Measurements from ENCODE around the gene NXN.
"Not testable (repeated sequence)": the region's sequence is repeated elsewhere in the genome, so short reads cannot be mapped to it uniquely, and the experiment has no call there.

Gene NXN

DNA sequence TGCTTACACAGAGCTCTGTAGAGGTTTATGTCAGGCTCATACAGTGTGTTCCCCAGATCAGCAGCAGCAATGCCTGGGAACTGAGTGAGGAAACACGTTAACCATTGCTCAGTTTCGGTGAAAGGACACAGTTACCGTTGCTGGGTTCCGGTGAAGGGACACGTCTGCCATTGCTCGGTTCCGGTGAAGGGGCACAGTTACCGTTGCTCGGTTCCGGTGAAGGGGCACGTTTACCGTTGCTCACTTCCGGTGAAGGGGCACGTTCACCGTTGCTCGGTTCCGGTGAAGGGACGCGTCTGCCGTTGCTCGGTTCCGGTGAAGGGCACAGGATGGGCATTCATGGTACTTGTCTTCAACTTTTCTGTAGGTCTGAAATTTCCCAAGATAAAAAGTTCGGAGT lies 115.7 kb downstream of the NXN start:
- no peaks in the 10 kb centered on the region for H3K4me1 ChIP-seq (ENCODE audit: control insufficient read depth in 1 of 2, insufficient read depth in 2 of 2, low read length in 2 of 2)
- no peaks in the 10 kb centered on the region for H3K9me3 ChIP-seq (ENCODE audit: control insufficient read depth in 1 of 2, low read length in 2 of 2)
- no peaks in the 10 kb centered on the region for H3K27me3 ChIP-seq (ENCODE audit: control insufficient read depth in 1 of 2, insufficient read depth in 2 of 2, low read length in 2 of 2)
- no peak overlapping the region for H3K4me3 ChIP-seq (ENCODE audit: low read depth in 1 of 2, low read length in 2 of 2)
- no peak overlapping the region for H3K9ac ChIP-seq (ENCODE audit: low read depth in 1 of 2, low read length in 2 of 2)
- H3K36me3 ChIP-seq (ENCODE audit: control insufficient read depth in 1 of 2, insufficient read depth in 2 of 2, low read length in 2 of 2): no peaks in the 10 kb centered on the region
- no peak overlapping the region for H3K27ac ChIP-seq (ENCODE audit: low read depth, low read length)

DNA sequence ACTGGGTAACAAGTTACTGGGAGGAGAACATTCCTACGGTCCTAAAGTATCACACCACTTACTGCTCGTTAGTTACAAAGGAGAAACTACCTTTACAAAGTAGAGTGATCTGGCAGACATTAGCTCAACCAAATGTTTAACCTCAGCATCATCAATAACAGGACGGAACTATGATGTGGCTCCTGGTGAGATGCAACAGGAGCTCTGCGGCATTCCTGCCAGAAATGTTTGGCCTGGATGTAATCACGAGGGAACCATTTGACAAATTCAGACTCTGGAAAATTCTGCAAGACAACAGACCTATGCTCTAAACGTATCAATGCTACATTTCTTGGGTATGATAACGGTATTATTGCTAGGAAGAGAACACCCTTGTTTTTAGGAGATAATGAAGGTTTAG lies 117.0 kb downstream of the NXN start:
- Histone ChIP-seq H3K27ac (ENCODE audit: low read depth, low read length) (no peak overlapping the region), H3K36me3 (ENCODE audit: control insufficient read depth in 1 of 2, insufficient read depth in 2 of 2, low read length in 2 of 2) (no peaks in the 10 kb centered on the region), H3K9me3 (ENCODE audit: control insufficient read depth in 1 of 2, low read length in 2 of 2) (no peaks in the 10 kb centered on the region), H3K4me3 (ENCODE audit: low read depth in 1 of 2, low read length in 2 of 2) (no peak overlapping the region), H3K9ac (ENCODE audit: low read depth in 1 of 2, low read length in 2 of 2) (no peak overlapping the region), H3K4me1 (ENCODE audit: control insufficient read depth in 1 of 2, insufficient read depth in 2 of 2, low read length in 2 of 2) (no peaks in the 10 kb centered on the region), H3K27me3 (ENCODE audit: control insufficient read depth in 1 of 2, insufficient read depth in 2 of 2, low read length in 2 of 2) (no peaks in the 10 kb centered on the region)

DNA sequence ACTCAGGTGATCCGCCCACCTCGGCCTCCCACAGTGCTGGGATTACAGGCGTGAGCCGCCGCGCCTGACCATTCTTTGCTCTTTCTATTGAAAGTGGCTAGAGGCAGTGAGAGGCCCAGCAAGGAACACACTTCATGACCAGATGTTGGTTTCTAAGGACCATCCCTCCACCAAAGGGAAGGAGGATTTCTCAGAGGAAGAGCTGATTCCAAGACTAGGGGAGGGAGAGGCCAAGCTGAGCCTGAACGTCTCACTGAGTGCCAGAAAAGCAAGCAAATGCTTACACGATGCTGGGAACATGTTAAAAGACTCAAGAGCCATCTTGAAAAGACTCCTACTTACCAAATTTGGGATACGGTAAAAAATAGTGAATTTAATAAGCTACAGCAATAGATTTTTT lies 118.2 kb downstream of the NXN start:
- H3K27me3 ChIP-seq (ENCODE audit: control insufficient read depth in 1 of 2, insufficient read depth in 2 of 2, low read length in 2 of 2): no peaks in the 10 kb centered on the region
- H3K4me3 ChIP-seq (ENCODE audit: low read depth in 1 of 2, low read length in 2 of 2): no peak overlapping the region
- no peak overlapping the region for H3K27ac ChIP-seq (ENCODE audit: low read depth, low read length)
- H3K9ac ChIP-seq (ENCODE audit: low read depth in 1 of 2, low read length in 2 of 2): no peak overlapping the region
- H3K9me3 ChIP-seq (ENCODE audit: control insufficient read depth in 1 of 2, low read length in 2 of 2): no peaks in the 10 kb centered on the region
- H3K4me1 ChIP-seq (ENCODE audit: control insufficient read depth in 1 of 2, insufficient read depth in 2 of 2, low read length in 2 of 2): no peaks in the 10 kb centered on the region
- H3K36me3 ChIP-seq (ENCODE audit: control insufficient read depth in 1 of 2, insufficient read depth in 2 of 2, low read length in 2 of 2): no peaks in the 10 kb centered on the region

GRCh38 chr17:860805-861204 lies 118.8 kb downstream of the NXN start:
- H3K36me3 ChIP-seq (ENCODE audit: control insufficient read depth in 1 of 2, insufficient read depth in 2 of 2, low read length in 2 of 2): no peaks in the 10 kb centered on the region
- H3K4me1 ChIP-seq (ENCODE audit: control insufficient read depth in 1 of 2, insufficient read depth in 2 of 2, low read length in 2 of 2): no peaks in the 10 kb centered on the region
- H3K4me3 ChIP-seq (ENCODE audit: low read depth in 1 of 2, low read length in 2 of 2): no peak overlapping the region
- no peaks in the 10 kb centered on the region for H3K9me3 ChIP-seq (ENCODE audit: control insufficient read depth in 1 of 2, low read length in 2 of 2)
- no peaks in the 10 kb centered on the region for H3K27me3 ChIP-seq (ENCODE audit: control insufficient read depth in 1 of 2, insufficient read depth in 2 of 2, low read length in 2 of 2)
- no peak overlapping the region for H3K9ac ChIP-seq (ENCODE audit: low read depth in 1 of 2, low read length in 2 of 2)
- no peak overlapping the region for H3K27ac ChIP-seq (ENCODE audit: low read depth, low read length)

DNA sequence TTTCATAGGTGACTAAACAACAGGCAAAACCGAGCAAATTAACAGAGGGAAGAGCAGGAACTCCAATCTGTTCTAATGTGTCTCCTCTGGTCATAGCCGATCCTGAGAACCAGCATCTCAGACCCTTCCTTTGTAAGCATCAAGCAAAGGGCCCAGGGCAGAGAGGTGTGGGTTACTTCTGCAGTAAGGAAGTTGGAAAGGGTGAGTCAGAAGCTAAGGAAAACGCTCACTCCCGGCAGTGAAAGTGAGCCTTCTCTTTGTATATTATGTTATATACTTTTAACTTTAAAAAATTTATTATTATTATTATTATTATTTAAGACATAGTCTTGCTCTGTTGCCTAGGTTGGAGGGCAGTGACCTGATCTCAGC lies 119.8 kb downstream of the NXN start:
- Histone ChIP-seq H3K36me3 (ENCODE audit: control insufficient read depth in 1 of 2, insufficient read depth in 2 of 2, low read length in 2 of 2) (no peaks in the 10 kb centered on the region), H3K4me3 (ENCODE audit: low read depth in 1 of 2, low read length in 2 of 2) (no peak overlapping the region), H3K9ac (ENCODE audit: low read depth in 1 of 2, low read length in 2 of 2) (no peak overlapping the region), H3K27me3 (ENCODE audit: control insufficient read depth in 1 of 2, insufficient read depth in 2 of 2, low read length in 2 of 2) (no peaks in the 10 kb centered on the region), H3K4me1 (ENCODE audit: control insufficient read depth in 1 of 2, insufficient read depth in 2 of 2, low read length in 2 of 2) (no peaks in the 10 kb centered on the region), H3K27ac (ENCODE audit: low read depth, low read length) (peak overlapping the region; percentile 28), H3K9me3 (ENCODE audit: control insufficient read depth in 1 of 2, low read length in 2 of 2) (no peaks in the 10 kb centered on the region)

- Histone ChIP-seq H3K4me3 (ENCODE audit: low read depth in 1 of 2, low read length in 2 of 2) (no peak overlapping the region), H3K27me3 (ENCODE audit: control insufficient read depth in 1 of 2, insufficient read depth in 2 of 2, low read length in 2 of 2) (no peaks in the 10 kb centered on the region), H3K9me3 (ENCODE audit: control insufficient read depth in 1 of 2, low read length in 2 of 2) (no peaks in the 10 kb centered on the region), H3K36me3 (ENCODE audit: control insufficient read depth in 1 of 2, insufficient read depth in 2 of 2, low read length in 2 of 2) (no peaks in the 10 kb centered on the region), H3K4me1 (ENCODE audit: control insufficient read depth in 1 of 2, insufficient read depth in 2 of 2, low read length in 2 of 2) (no peaks in the 10 kb centered on the region), H3K9ac (ENCODE audit: low read depth in 1 of 2, low read length in 2 of 2) (no peak overlapping the region), H3K27ac (ENCODE audit: low read depth, low read length) (peak overlapping the region; percentile 28)
These were observed 120.3 kb downstream of the NXN start for GRCh38 chr17:859061-859823.

- Histone ChIP-seq H3K27me3 (ENCODE audit: control insufficient read depth in 1 of 2, insufficient read depth in 2 of 2, low read length in 2 of 2) (no peaks in the 10 kb centered on the region), H3K36me3 (ENCODE audit: control insufficient read depth in 1 of 2, insufficient read depth in 2 of 2, low read length in 2 of 2) (no peaks in the 10 kb centered on the region), H3K4me3 (ENCODE audit: low read depth in 1 of 2, low read length in 2 of 2) (no peak overlapping the region), H3K27ac (ENCODE audit: low read depth, low read length) (no peak overlapping the region), H3K4me1 (ENCODE audit: control insufficient read depth in 1 of 2, insufficient read depth in 2 of 2, low read length in 2 of 2) (no peaks in the 10 kb centered on the region), H3K9ac (ENCODE audit: low read depth in 1 of 2, low read length in 2 of 2) (no peak overlapping the region), H3K9me3 (ENCODE audit: control insufficient read depth in 1 of 2, low read length in 2 of 2) (no peaks in the 10 kb centered on the region)
These were observed 123.4 kb downstream of the NXN start for GRCh38 chr17:856149-856548.

GRCh38 chr17:855569-855968 lies 124.0 kb downstream of the NXN start:
- Histone ChIP-seq H3K27me3 (ENCODE audit: control insufficient read depth in 1 of 2, insufficient read depth in 2 of 2, low read length in 2 of 2) (no peaks in the 10 kb centered on the region), H3K27ac (ENCODE audit: low read depth, low read length) (no peak overlapping the region), H3K4me3 (ENCODE audit: low read depth in 1 of 2, low read length in 2 of 2) (no peak overlapping the region), H3K4me1 (ENCODE audit: control insufficient read depth in 1 of 2, insufficient read depth in 2 of 2, low read length in 2 of 2) (no peaks in the 10 kb centered on the region), H3K9me3 (ENCODE audit: control insufficient read depth in 1 of 2, low read length in 2 of 2) (no peaks in the 10 kb centered on the region), H3K9ac (ENCODE audit: low read depth in 1 of 2, low read length in 2 of 2) (no peak overlapping the region), H3K36me3 (ENCODE audit: control insufficient read depth in 1 of 2, insufficient read depth in 2 of 2, low read length in 2 of 2) (no peaks in the 10 kb centered on the region)

- not testable (repeated sequence) for H3K27me3 ChIP-seq (ENCODE audit: control insufficient read depth in 1 of 2, insufficient read depth in 2 of 2, low read length in 2 of 2); H3K9me3 ChIP-seq (ENCODE audit: control insufficient read depth in 1 of 2, low read length in 2 of 2); H3K27ac ChIP-seq (ENCODE audit: low read depth, low read length); H3K36me3 ChIP-seq (ENCODE audit: control insufficient read depth in 1 of 2, insufficient read depth in 2 of 2, low read length in 2 of 2); H3K9ac ChIP-seq (ENCODE audit: low read depth in 1 of 2, low read length in 2 of 2); H3K4me3 ChIP-seq (ENCODE audit: low read depth in 1 of 2, low read length in 2 of 2)
- H3K4me1 ChIP-seq (ENCODE audit: control insufficient read depth in 1 of 2, insufficient read depth in 2 of 2, low read length in 2 of 2): peaks cover 6 to 18% of the 10 kb centered on the region in 2 donors
These were observed 126.7 kb downstream of the NXN start for GRCh38 chr17:852850-853249.

- no peak overlapping the region for H3K9ac ChIP-seq (ENCODE audit: low read depth in 1 of 2, low read length in 2 of 2)
- H3K36me3 ChIP-seq (ENCODE audit: control insufficient read depth in 1 of 2, insufficient read depth in 2 of 2, low read length in 2 of 2): no peaks in the 10 kb centered on the region
- H3K4me1 ChIP-seq (ENCODE audit: control insufficient read depth in 1 of 2, insufficient read depth in 2 of 2, low read length in 2 of 2): peaks cover 6 to 18% of the 10 kb centered on the region in 2 donors
- H3K9me3 ChIP-seq (ENCODE audit: control insufficient read depth in 1 of 2, low read length in 2 of 2): no peaks in the 10 kb centered on the region
- no peak overlapping the region for H3K27ac ChIP-seq (ENCODE audit: low read depth, low read length)
- peaks cover 2 to 5% of the 10 kb centered on the region in 2 donors for H3K27me3 ChIP-seq (ENCODE audit: control insufficient read depth in 1 of 2, insufficient read depth in 2 of 2, low read length in 2 of 2)
- H3K4me3 ChIP-seq (ENCODE audit: low read depth in 1 of 2, low read length in 2 of 2): no peak overlapping the region
These were observed 127.2 kb downstream of the NXN start for GRCh38 chr17:852349-852748.

DNA sequence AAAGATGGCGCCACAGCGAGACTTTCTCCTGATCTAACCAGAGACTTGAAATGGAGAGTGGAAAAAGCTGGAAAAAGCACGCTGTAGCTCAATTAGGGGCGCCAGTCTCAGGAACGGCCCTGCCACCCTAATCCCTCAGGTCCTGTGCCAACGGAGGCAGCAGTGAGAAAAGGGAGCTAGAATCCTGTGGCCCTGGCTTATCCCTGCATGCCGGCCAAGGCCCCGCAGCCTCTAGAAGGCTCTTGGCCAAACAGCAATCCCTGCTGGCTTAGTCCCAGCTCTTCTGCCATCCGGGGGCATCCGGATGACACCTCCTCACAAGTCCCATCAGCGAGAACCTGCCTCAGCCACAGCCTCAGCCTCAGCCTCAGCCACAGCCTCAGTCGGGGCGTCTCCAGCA lies 127.7 kb downstream of the NXN start:
- Histone ChIP-seq H3K9ac (ENCODE audit: low read depth in 1 of 2, low read length in 2 of 2) (no peak overlapping the region), H3K9me3 (ENCODE audit: control insufficient read depth in 1 of 2, low read length in 2 of 2) (no peaks in the 10 kb centered on the region), H3K27ac (ENCODE audit: low read depth, low read length) (no peak overlapping the region), H3K4me1 (ENCODE audit: control insufficient read depth in 1 of 2, insufficient read depth in 2 of 2, low read length in 2 of 2) (peaks cover 6 to 18% of the 10 kb centered on the region in 2 donors), H3K36me3 (ENCODE audit: control insufficient read depth in 1 of 2, insufficient read depth in 2 of 2, low read length in 2 of 2) (no peaks in the 10 kb centered on the region), H3K27me3 (ENCODE audit: control insufficient read depth in 1 of 2, insufficient read depth in 2 of 2, low read length in 2 of 2) (peaks cover 6% of the 10 kb centered on the region in 2 donors), H3K4me3 (ENCODE audit: low read depth in 1 of 2, low read length in 2 of 2) (no peak overlapping the region)
